ENCODE measurements around the gene INPP5E.

DNA sequence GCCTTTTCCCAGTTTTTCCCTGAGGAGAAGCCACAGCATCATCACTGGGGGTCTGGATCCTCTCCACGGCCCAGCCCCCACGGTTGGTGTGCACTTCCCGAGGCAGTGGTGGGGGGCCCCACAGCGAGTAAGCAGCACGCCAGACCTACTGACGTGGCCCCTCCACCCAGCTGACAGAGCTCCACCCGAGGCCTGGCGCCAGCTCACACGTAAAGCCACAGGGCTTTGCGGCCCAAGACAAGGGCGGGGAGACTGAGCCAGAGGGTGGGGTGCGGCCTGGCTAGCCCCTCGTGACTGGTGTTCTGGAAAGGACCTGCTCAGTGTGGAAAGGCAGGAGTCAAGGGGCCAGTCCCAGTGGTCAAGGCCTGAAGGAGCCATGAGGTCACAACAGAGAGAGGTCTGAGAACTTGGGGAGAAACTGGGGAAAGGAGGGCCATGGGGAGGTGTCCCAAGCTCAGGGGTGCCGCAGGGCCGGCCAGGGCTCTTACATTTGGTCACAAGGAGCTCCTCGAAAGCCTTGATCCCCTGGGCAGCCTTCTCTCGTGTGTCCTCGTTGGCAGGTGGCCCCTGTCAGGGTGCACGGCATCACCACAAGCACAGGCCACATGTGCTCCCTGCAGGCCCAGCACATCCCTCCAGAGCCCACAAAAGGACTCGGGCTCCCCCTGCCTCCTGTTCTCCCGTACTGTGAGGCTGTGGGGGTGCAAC, 45.2 kb downstream of the INPP5E start:
- no peak for TF ChIP-seq CTCF (IDR thresholded peaks at IDR 0.05)
- no peak for TF ChIP-seq POLR2A (IDR thresholded peaks at IDR 0.05)

Data from right lobe of liver (tissue), 4 donors.